Keratinocyte (primary cell): ENCODE results near the gene BCL11B. TPM values are rescaled to one million over a fixed set of nuclear protein-coding genes. Genes with fewer than 3 reads are reported as not detected.

Source experiments
- DNase-seq: peaks from one replicate; pipeline ENCODE4 v3.0.0-alpha.2; 2011; ENCODE audit warnings: low read depth, missing footprints, low spot score
- FAIRE-seq: peaks from 2 replicates; lab custom pipeline; 2011; peaks lifted over from hg19 to GRCh38; lab: Jason Lieb, UNC
- H2AFZ ChIP-seq: 2 replicates; pipeline ENCODE4 v1.6.0; 2012; ENCODE audit warnings: low read length, control low read depth, inconsistent platforms; ENCODE audit not compliant: control insufficient read depth
- H3K27ac ChIP-seq: 2 replicates; pipeline ENCODE4 v1.5.1; 2011; ENCODE audit warnings: low read length; ENCODE audit not compliant: control insufficient read depth, insufficient read depth
- H3K27me3 ChIP-seq: 3 replicates; pipeline ENCODE4 v1.6.0; 2011; ENCODE audit warnings: low read length; ENCODE audit not compliant: control insufficient read depth, insufficient read depth; ENCODE audit errors: extremely low read depth
- H3K36me3 ChIP-seq, 2 experiments: 2 replicates in 1 of 2; 3 replicates in 1 of 2; pipeline ENCODE4 v1.5.1; 2011; ENCODE audit warnings: low read length in 2 of 2, mild to moderate bottlenecking in 1 of 2; ENCODE audit not compliant: control insufficient read depth in 2 of 2, insufficient read depth in 2 of 2; ENCODE audit errors: extremely low read depth in 1 of 2
- H3K4me1 ChIP-seq: 3 replicates; pipeline ENCODE4 v1.5.1; 2011; ENCODE audit warnings: low read length; ENCODE audit not compliant: control insufficient read depth, insufficient read depth; ENCODE audit errors: extremely low read depth
- H3K4me2 ChIP-seq: 3 replicates; pipeline ENCODE4 v1.6.0; 2011; ENCODE audit warnings: low read depth, low read length; ENCODE audit not compliant: control insufficient read depth, insufficient read depth; ENCODE audit errors: extremely low read depth
- H3K4me3 ChIP-seq, 3 experiments: fragments of 200-600 bp in 1 of 3; sonication (generic) in 1 of 3; 2 replicates in 2 of 3; 3 replicates in 1 of 3; pipeline ENCODE4 v1.5.1; 2011 to 2016; ENCODE audit warnings: low read length in 3 of 3, mild to moderate bottlenecking in 3 of 3, control low read depth in 2 of 3, inconsistent platforms in 1 of 3, low read depth in 1 of 3, mixed read lengths in 1 of 3, mixed run types in 1 of 3, moderate library complexity in 1 of 3; ENCODE audit not compliant: control insufficient read depth in 2 of 3, insufficient read depth in 2 of 3; ENCODE audit errors: extremely low read depth in 1 of 3
- H3K79me2 ChIP-seq: 2 replicates; pipeline ENCODE4 v1.6.0; 2012; ENCODE audit warnings: low read length; ENCODE audit not compliant: control insufficient read depth, insufficient read depth
- H3K9ac ChIP-seq: 3 replicates; pipeline ENCODE4 v1.6.0; 2011; ENCODE audit warnings: low read length; ENCODE audit not compliant: control insufficient read depth, insufficient read depth; ENCODE audit errors: extremely low read depth
- H3K9me1 ChIP-seq: 3 replicates; pipeline ENCODE4 v1.6.0; 2011; ENCODE audit warnings: low read length; ENCODE audit not compliant: control insufficient read depth, insufficient read depth; ENCODE audit errors: extremely low read depth
- H3K9me3 ChIP-seq: 2 replicates; pipeline ENCODE4 v1.5.1; 2012; ENCODE audit warnings: low read depth, low read length; ENCODE audit not compliant: control insufficient read depth
- H4K20me1 ChIP-seq: 3 replicates; pipeline ENCODE4 v1.6.0; 2011; ENCODE audit warnings: low read length; ENCODE audit not compliant: control insufficient read depth, insufficient read depth; ENCODE audit errors: extremely low read depth
- EZH2 ChIP-seq: IDR thresholded peaks from one replicate; pipeline ENCODE4 v1.6.1; 2012; ENCODE audit warnings: inconsistent platforms, mild to moderate bottlenecking, low read length, moderate library complexity
- dilution Hi-C: fragments of 300-500 bp; cut with MboI; formaldehyde crosslinking; loops from one replicate; pipeline ENCODE4 v1.7.0; 2020; ENCODE audit warnings: low sequenced_read_pairs; ENCODE audit not compliant: extremely low pct_ligation_motif_present
- polyA plus RNA-seq, 5 experiments: library from polyadenylated mRNA; depleted of rRNA in 3 of 5; stranded (reverse) in 3 of 5; stranded (forward) in 1 of 5; unstranded in 1 of 5; fragments of >200 nt; gene quantifications; 1 replicate in 1 of 5; 2 replicates in 3 of 5; 3 replicates in 1 of 5; pipeline versions ENCODE4 v1.2.1 to v1.2.3, GENCODE V29; 2011 to 2012; ENCODE audit warnings: missing spikeins in 2 of 5, low read depth in 1 of 5, low replicate concordance in 1 of 5
- TF ChIP-seq, protein P1 (sequence below), 3 experiments: IDR thresholded peaks in 1 of 3; conservative IDR thresholded peaks in 1 of 3; optimal IDR thresholded peaks in 1 of 3; 2 replicates in 2 of 3; 3 replicates in 1 of 3; pipeline versions ENCODE3 to v1.5.1; 2011; ENCODE audit warnings: low read length in 3 of 3, mild to moderate bottlenecking in 3 of 3, moderate library complexity in 2 of 3, control low read depth in 1 of 3, inconsistent platforms in 1 of 3; ENCODE audit not compliant: insufficient read depth in 2 of 3; ENCODE audit errors: extremely low read depth in 1 of 3

Gene BCL11B
- polyA plus RNA-seq, 1 donor (not counting 4 experiments of a cell fraction or from before 2014, with no cell fraction given): 5.2 TPM

DNA sequence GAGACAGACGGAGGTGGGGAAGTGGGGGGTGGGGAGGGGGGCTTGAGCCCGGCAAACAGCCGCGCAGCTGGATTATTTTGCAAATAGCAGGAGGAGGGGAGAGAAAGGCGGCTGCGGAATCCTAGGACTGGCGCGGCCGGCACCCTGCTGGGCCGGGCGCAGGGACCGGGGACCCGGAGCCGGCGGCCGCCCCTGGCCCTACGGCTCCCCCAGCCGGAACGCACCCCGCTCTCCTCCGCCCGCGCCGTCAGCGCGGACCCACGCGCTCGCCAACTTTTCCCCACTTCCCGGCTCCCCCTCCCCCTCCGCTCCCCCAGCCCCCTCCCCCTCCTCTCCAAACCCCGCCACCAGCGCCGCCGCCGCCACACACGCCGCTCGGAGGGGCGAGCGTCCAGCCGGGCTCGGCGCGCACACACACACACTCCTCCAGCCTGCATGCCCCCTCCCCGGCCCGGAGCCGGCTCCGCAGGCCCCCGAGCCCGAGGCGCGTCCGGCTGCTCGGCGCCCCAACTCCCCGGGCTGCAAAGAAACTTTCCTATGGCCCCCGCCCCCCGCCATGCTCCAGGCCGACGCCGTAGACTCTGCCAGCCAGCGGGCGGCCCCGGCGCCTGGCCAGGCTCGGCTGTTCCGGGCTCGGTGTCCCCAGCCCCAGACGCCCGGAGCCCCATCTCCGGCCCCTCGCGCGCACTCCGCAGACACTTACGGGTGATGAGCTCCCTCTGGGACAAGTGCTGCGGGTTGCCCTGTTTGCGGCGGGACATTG lies 1.4 kb downstream of the BCL11B start:
- H3K4me1 ChIP-seq: peaks cover 31% of the 10 kb centered on the region
- no peak overlapping the region for H2AFZ ChIP-seq
- no peak for DNase-seq

DNA sequence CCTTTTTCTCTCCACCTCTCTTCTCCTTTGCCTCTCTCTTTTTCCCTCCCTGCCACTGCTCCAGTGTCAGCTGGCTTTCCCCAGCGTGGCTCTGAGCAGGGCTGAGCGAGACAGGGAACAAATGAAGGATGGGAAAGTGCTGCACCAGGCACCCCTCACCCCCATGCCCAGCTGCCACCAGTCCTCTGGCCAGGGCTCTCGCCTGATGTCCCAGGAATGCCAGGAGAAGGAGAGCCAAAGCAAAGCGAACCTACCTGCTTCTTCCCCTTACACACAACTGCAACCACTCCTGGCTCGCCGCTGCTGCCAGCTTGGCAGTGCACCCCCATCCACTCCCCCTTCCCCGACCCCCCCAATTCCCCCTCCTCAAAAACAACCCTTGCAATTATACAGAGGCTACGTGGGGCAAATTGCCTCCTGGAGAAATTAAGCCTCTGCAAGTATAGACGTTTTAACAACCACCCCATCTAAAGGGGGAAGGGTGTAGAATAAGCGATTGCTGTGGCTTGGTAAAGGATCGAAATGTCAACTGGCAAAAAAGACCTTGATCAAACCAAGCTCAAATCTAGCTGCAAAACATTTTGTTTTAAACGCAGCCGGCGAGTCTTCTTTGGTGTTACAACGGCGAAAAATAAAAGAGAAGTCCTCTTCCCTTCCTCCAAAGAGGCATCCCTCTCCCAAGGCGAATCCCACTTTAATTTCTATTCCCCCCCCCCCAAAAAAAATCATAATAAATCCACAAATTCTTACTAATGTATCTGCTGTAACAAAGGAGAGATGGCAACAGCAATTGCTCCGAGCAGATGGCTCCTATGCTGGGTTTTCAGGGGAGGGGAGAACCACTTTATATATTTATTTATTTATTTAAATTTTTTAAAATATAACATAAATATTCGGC lies 2.9 kb downstream of the BCL11B start:
- peak overlapping the region; percentile 76 for H3K27ac ChIP-seq
- TF ChIP-seq, protein P1, sequence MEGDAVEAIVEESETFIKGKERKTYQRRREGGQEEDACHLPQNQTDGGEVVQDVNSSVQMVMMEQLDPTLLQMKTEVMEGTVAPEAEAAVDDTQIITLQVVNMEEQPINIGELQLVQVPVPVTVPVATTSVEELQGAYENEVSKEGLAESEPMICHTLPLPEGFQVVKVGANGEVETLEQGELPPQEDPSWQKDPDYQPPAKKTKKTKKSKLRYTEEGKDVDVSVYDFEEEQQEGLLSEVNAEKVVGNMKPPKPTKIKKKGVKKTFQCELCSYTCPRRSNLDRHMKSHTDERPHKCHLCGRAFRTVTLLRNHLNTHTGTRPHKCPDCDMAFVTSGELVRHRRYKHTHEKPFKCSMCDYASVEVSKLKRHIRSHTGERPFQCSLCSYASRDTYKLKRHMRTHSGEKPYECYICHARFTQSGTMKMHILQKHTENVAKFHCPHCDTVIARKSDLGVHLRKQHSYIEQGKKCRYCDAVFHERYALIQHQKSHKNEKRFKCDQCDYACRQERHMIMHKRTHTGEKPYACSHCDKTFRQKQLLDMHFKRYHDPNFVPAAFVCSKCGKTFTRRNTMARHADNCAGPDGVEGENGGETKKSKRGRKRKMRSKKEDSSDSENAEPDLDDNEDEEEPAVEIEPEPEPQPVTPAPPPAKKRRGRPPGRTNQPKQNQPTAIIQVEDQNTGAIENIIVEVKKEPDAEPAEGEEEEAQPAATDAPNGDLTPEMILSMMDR (optimal IDR thresholded peaks at IDR 0.05 in 1 of 3, IDR thresholded peaks at IDR 0.05 in 1 of 3, conservative IDR thresholded peaks at IDR 0.05 in 1 of 3; ENCODE audit: extremely low read depth in 1 of 3, insufficient read depth in 2 of 3, low read length in 3 of 3): no peak
- TF ChIP-seq EZH2: no peak
- DNase-seq (no peak), FAIRE-seq (no peak)
- peaks cover 47% of the 10 kb centered on the region for H3K4me1 ChIP-seq
- no peaks in the 10 kb centered on the region for H3K9me3 ChIP-seq
- dilution Hi-C loops: no loop called here
- no peaks in the 10 kb centered on the region for H3K27me3 ChIP-seq
- H4K20me1 ChIP-seq: no peaks in the 10 kb centered on the region
- peak overlapping the region; percentile 100 for H3K4me2 ChIP-seq
- no peak overlapping the region for H2AFZ ChIP-seq
- no peaks in the 10 kb centered on the region for H3K36me3 ChIP-seq
- peak overlapping the region; percentile 65 to 91 (median 86) for H3K4me3 ChIP-seq
- H3K9ac ChIP-seq: peak overlapping the region; percentile 90
- H3K9me1 ChIP-seq: no peaks in the 10 kb centered on the region
- peaks cover 76% of the 10 kb centered on the region for H3K79me2 ChIP-seq

More for the DNA sequence above, 1.4 kb downstream of the BCL11B start:
- Histone ChIP-seq H3K27me3 (peaks cover 7% of the 10 kb centered on the region), H4K20me1 (no peaks in the 10 kb centered on the region), H3K9me3 (no peaks in the 10 kb centered on the region), H3K4me2 (peak overlapping the region; percentile 100), H3K79me2 (peaks cover 61% of the 10 kb centered on the region), H3K9ac (peak overlapping the region; percentile 90), H3K4me3 (peak overlapping the region; percentile 74 to 91 (median 86)), H3K9me1 (no peaks in the 10 kb centered on the region), H3K36me3 (no peaks in the 10 kb centered on the region), H3K27ac (peak overlapping the region; percentile 77)
- TF ChIP-seq, protein P1 (optimal IDR thresholded peaks at IDR 0.05 in 1 of 3, IDR thresholded peaks at IDR 0.05 in 1 of 3, conservative IDR thresholded peaks at IDR 0.05 in 1 of 3; ENCODE audit: extremely low read depth in 1 of 3, insufficient read depth in 2 of 3, low read length in 3 of 3): no peak
- TF ChIP-seq EZH2: no peak
- dilution Hi-C loops: no loop called here
- no peak for FAIRE-seq
